Measurements from ENCODE around the gene VEZT.

GRCh38 chr12:95349291-95349690 is 131.7 kb downstream of the VEZT start:
- TF ChIP-seq CTCF (IDR thresholded peaks at IDR 0.05; ENCODE audit: poor library complexity) (no peak), EZH2 (IDR thresholded peaks at IDR 0.05; ENCODE audit: borderline replicate concordance) (no peak)
